Liver (tissue), 9 donors: ENCODE data around the gene ABTB2. TPM values are rescaled to one million over a fixed set of nuclear protein-coding genes. Genes with fewer than 3 reads are reported as not detected.

Experiments used
- DNase-seq: peaks from one replicate; pipeline ENCODE4 v3.0.0-alpha.2; 2017; ENCODE audit warnings: low spot score
- H3K27ac ChIP-seq, 2 donors: one replicate each; pipeline ENCODE4 v1.7.0; 2013; ENCODE audit warnings: inconsistent platforms in 2 of 2, low read length in 2 of 2, control low read depth in 1 of 2, low read depth in 1 of 2, mild to moderate bottlenecking in 1 of 2
- H3K27me3 ChIP-seq, 4 donors: one replicate each; pipeline versions ENCODE4 v1.6.1 to v1.7.0; 2013; ENCODE audit warnings: low read length in 3 of 4, inconsistent platforms in 1 of 4, mild to moderate bottlenecking in 1 of 4, moderate library complexity in 1 of 4; ENCODE audit not compliant: control insufficient read depth in 4 of 4, insufficient read depth in 4 of 4
- H3K36me3 ChIP-seq, 4 donors: one replicate each; pipeline versions ENCODE4 v1.6.1 to v1.7.0; 2013; ENCODE audit warnings: low read length in 3 of 4, mild to moderate bottlenecking in 3 of 4, low read depth in 1 of 4, moderate library complexity in 1 of 4; ENCODE audit not compliant: control insufficient read depth in 4 of 4, insufficient read depth in 3 of 4
- H3K4me1 ChIP-seq, 4 donors: one replicate each; pipeline versions ENCODE4 v1.6.1 to v1.7.0; 2013; ENCODE audit warnings: low read length in 3 of 4, mild to moderate bottlenecking in 3 of 4, moderate library complexity in 1 of 4; ENCODE audit not compliant: control insufficient read depth in 4 of 4, insufficient read depth in 4 of 4
- H3K4me3 ChIP-seq, 3 donors: one replicate each; pipeline versions ENCODE4 v1.6.1 to v1.7.0; 2013; ENCODE audit warnings: low read length in 3 of 3, control low read depth in 1 of 3, low read depth in 1 of 3, mild to moderate bottlenecking in 1 of 3
- H3K9ac ChIP-seq, 2 donors: one replicate each; pipeline ENCODE4 v1.7.0; 2013; ENCODE audit warnings: low read length in 2 of 2, mild to moderate bottlenecking in 2 of 2, moderate library complexity in 2 of 2, control low read depth in 1 of 2, low read depth in 1 of 2
- H3K9me3 ChIP-seq, 4 donors: one replicate each; pipeline versions ENCODE4 v1.6.1 to v1.7.0; 2013; ENCODE audit warnings: low read length in 3 of 4; ENCODE audit not compliant: control insufficient read depth in 4 of 4
- ATF3 ChIP-seq: IDR thresholded peaks from 2 replicates; pipeline ENCODE4 v1.6.1; 2016; ENCODE audit warnings: antibody characterized with exemption
- FOXA1 ChIP-seq: IDR thresholded peaks from 2 replicates; pipeline ENCODE4 v1.6.1; 2016; ENCODE audit warnings: antibody characterized with exemption
- FOXA2 ChIP-seq: IDR thresholded peaks from 2 replicates; pipeline ENCODE4 v1.6.1; 2016; ENCODE audit warnings: antibody characterized with exemption
- HNF4G ChIP-seq: IDR thresholded peaks from 2 replicates; pipeline ENCODE4 v1.6.1; 2016; ENCODE audit warnings: antibody characterized with exemption
- JUND ChIP-seq, 2 donors: IDR thresholded peaks; 2 replicates each; pipeline ENCODE4 v1.6.1; 2016; ENCODE audit warnings: antibody characterized with exemption in 2 of 2
- NR2F2 ChIP-seq: IDR thresholded peaks from 2 replicates; pipeline ENCODE4 v1.6.1; 2016; ENCODE audit warnings: antibody characterized with exemption
- RAD21 ChIP-seq, 2 donors: IDR thresholded peaks; 2 replicates each; pipeline ENCODE4 v1.6.1; 2016; ENCODE audit warnings: antibody characterized with exemption in 2 of 2, mild to moderate bottlenecking in 2 of 2
- RXRA ChIP-seq, 2 donors: IDR thresholded peaks; 2 replicates each; pipeline ENCODE4 v1.6.1; 2017 to 2018; ENCODE audit warnings: antibody characterized with exemption in 2 of 2, mild to moderate bottlenecking in 1 of 2
- SP1 ChIP-seq: IDR thresholded peaks from 2 replicates; pipeline ENCODE4 v1.6.1; 2018; ENCODE audit warnings: antibody characterized with exemption, mild to moderate bottlenecking
- TAF1 ChIP-seq: conservative IDR thresholded peaks from 2 replicates; pipeline ENCODE4 v1.6.1; 2016; ENCODE audit warnings: antibody characterized with exemption, mild to moderate bottlenecking
- YY1 ChIP-seq: IDR thresholded peaks from 2 replicates; pipeline ENCODE4 v1.6.1; 2016; ENCODE audit warnings: antibody characterized with exemption, mild to moderate bottlenecking
- WGBS: extraction: QIAGEN DNeasy Blood & Tissue Kit; methylation state at CpG from one replicate; pipeline ENCODE4 v1.1.7; 2013; 5-methylcytosine and 5-hydroxymethylcytosine counted together
- polyA plus RNA-seq, 2 donors: library from polyadenylated mRNA; stranded (reverse) in 1 of 2; unstranded in 1 of 2; fragments of 200-250 nt in 1 of 2; fragments of >200 nt in 1 of 2; fragmentation: Nextera tagmentation in 1 of 2; extraction: Ambion mirVana in 1 of 2; gene quantifications; one replicate each; pipeline versions ENCODE4 v1.2.1 to v1.2.3, GENCODE V29; 2013 to 2015
- total RNA-seq, 2 donors: library from RNA; depleted of rRNA; stranded (reverse); fragments of >200 nt; gene quantifications; one replicate each; pipeline ENCODE4 v1.2.3, GENCODE V29; 2014
- TF ChIP-seq, protein P1 (sequence below): IDR thresholded peaks from 2 replicates; pipeline ENCODE4 v1.6.1; 2016; ENCODE audit warnings: antibody characterized with exemption
- TF ChIP-seq, protein P2 (sequence below): fragments of 150-350 bp; IDR thresholded peaks from 2 replicates; pipeline ENCODE4 v1.5.1; 2017; ENCODE audit warnings: improper control_type of control experiment, low read depth, low read length; ENCODE audit not compliant: missing input control
- donor health status: healthy.
- donor health status: healthy.
- donor health status: healthy.
- donor health status: healthy.
- donor health status: healthy.

Gene ABTB2
- total and polyA plus RNA-seq, 4 donors: 2.4 to 8.9 (median 6.1) TPM

- Histone ChIP-seq H3K4me1 (peaks cover 5 to 31% (median 11%) of the 10 kb centered on the region in 4 donors), H3K36me3 (no peaks in the 10 kb centered on the region), H3K27ac (peak overlapping the region in 1 of 2 donors; percentile 14), H3K9ac (no peak overlapping the region), H3K9me3 (no peaks in the 10 kb centered on the region), H3K4me3 (no peak overlapping the region), H3K27me3 (no peaks in the 10 kb centered on the region)
- DNase-seq: no peak
- 70% methylated on average over 7 of the region's 7 CpGs for WGBS
- TF ChIP-seq RXRA (IDR thresholded peaks at IDR 0.05): no peak
- TF ChIP-seq JUND (IDR thresholded peaks at IDR 0.05): no peak
- TF ChIP-seq NR2F2: peak; percentile 64
- no peak for TF ChIP-seq ATF3
Observed at GRCh38 chr11:34327804-34328631, 29.8 kb downstream of the ABTB2 start.

- no peak overlapping the region for H3K27ac ChIP-seq
- H3K4me1 ChIP-seq: peaks cover 12 to 22% (median 15%) of the 10 kb centered on the region in 4 donors
- H3K4me3 ChIP-seq: no peak overlapping the region
- TF ChIP-seq, protein P1, sequence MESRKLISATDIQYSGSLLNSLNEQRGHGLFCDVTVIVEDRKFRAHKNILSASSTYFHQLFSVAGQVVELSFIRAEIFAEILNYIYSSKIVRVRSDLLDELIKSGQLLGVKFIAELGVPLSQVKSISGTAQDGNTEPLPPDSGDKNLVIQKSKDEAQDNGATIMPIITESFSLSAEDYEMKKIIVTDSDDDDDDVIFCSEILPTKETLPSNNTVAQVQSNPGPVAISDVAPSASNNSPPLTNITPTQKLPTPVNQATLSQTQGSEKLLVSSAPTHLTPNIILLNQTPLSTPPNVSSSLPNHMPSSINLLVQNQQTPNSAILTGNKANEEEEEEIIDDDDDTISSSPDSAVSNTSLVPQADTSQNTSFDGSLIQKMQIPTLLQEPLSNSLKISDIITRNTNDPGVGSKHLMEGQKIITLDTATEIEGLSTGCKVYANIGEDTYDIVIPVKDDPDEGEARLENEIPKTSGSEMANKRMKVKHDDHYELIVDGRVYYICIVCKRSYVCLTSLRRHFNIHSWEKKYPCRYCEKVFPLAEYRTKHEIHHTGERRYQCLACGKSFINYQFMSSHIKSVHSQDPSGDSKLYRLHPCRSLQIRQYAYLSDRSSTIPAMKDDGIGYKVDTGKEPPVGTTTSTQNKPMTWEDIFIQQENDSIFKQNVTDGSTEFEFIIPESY: no peak
- TF ChIP-seq FOXA2 (no peak), TAF1 (no peak), RAD21 (IDR thresholded peaks at IDR 0.05) (no peak)
- H3K9me3 ChIP-seq: no peaks in the 10 kb centered on the region
- no peak for DNase-seq
- H3K27me3 ChIP-seq: no peaks in the 10 kb centered on the region
- 92% methylated on average over 3 of the region's 3 CpGs for WGBS
- no peaks in the 10 kb centered on the region for H3K36me3 ChIP-seq
- H3K9ac ChIP-seq: no peak overlapping the region
Observed at GRCh38 chr11:34324466-34324865, 33.3 kb downstream of the ABTB2 start.

DNA sequence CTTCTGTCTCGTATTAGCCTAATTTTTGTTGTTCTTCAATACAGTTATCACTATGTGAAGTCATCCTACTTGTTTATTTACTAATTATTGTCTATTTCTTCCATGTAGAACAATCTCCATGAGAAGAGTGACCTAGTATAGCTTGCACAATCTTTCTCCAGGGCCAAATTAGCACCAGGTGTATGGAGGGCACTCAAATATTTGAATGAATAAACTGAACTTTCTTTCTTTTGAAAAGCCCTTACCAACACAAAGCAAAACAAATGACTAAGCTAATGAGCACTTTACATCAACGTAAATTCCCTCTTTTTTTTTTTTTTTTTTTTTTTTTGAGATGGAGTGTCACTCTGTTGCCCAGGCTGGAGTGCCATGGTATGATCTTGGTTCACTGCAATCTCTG, 34.2 kb downstream of the ABTB2 start:
- WGBS: 47% methylated on average over 2 of the region's 2 CpGs
- Histone ChIP-seq H3K4me1 (peaks cover 16 to 27% (median 23%) of the 10 kb centered on the region in 4 donors), H3K36me3 (no peaks in the 10 kb centered on the region), H3K9me3 (no peaks in the 10 kb centered on the region), H3K9ac (no peak overlapping the region), H3K27ac (no peak overlapping the region), H3K27me3 (no peaks in the 10 kb centered on the region), H3K4me3 (no peak overlapping the region)
- DNase-seq: no peak
- no peak for TF ChIP-seq YY1
- TF ChIP-seq FOXA1: no peak
- TF ChIP-seq HNF4G: no peak
- no peak for TF ChIP-seq SP1
- TF ChIP-seq, protein P2, sequence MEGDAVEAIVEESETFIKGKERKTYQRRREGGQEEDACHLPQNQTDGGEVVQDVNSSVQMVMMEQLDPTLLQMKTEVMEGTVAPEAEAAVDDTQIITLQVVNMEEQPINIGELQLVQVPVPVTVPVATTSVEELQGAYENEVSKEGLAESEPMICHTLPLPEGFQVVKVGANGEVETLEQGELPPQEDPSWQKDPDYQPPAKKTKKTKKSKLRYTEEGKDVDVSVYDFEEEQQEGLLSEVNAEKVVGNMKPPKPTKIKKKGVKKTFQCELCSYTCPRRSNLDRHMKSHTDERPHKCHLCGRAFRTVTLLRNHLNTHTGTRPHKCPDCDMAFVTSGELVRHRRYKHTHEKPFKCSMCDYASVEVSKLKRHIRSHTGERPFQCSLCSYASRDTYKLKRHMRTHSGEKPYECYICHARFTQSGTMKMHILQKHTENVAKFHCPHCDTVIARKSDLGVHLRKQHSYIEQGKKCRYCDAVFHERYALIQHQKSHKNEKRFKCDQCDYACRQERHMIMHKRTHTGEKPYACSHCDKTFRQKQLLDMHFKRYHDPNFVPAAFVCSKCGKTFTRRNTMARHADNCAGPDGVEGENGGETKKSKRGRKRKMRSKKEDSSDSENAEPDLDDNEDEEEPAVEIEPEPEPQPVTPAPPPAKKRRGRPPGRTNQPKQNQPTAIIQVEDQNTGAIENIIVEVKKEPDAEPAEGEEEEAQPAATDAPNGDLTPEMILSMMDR: no peak
- no peak for TF ChIP-seq RXRA (IDR thresholded peaks at IDR 0.05)
- no peak for TF ChIP-seq JUND (IDR thresholded peaks at IDR 0.05)
